GM12878 (cell line): ENCODE results near the gene SSU72. TPM values are rescaled to one million over a fixed set of nuclear protein-coding genes. Genes with fewer than 3 reads are reported as not detected.

Experiments used
- ATAC-seq: fragments of 200-7000 bp; cut with Tn5 transposase; 3 replicates; pipeline ENCODE4 v1.9.1; 2020; ENCODE audit warnings: mild to moderate bottlenecking, moderate library complexity
- BruUV-seq: library from RNA; stranded (reverse); fragments of 400-500 nt; replicated peaks from 2 replicates; lab custom pipeline; 2021; lab: Mats Ljungman, UMichigan
- CTCF ChIA-PET: fragments of 300-600 bp; sonication (Branson Sonifier 250); formaldehyde crosslinking; extraction: SDS; loops from one replicate; lab custom pipeline; 2021; ENCODE audit warnings: inconsistent platforms; lab: Yijun Ruan, JAX
- POLR2A ChIA-PET: fragments of 350-600 bp; formaldehyde crosslinking; extraction: SDS; loops from one replicate; lab custom pipeline; 2021; ENCODE audit warnings: inconsistent platforms; lab: Charles Lee
- RAD21 ChIA-PET: fragments of 300-600 bp; sonication (Branson Sonifier 250); formaldehyde crosslinking; loops from one replicate; lab custom pipeline; 2023; ENCODE audit warnings: antibody characterized with exemption; ENCODE audit not compliant: unreplicated experiment; lab: Charles Lee
- SMC1A ChIA-PET: fragments of 300-600 bp; sonication (Branson Sonifier 250); formaldehyde crosslinking; loops from one replicate; lab custom pipeline; 2023; ENCODE audit not compliant: unreplicated experiment, uncharacterized antibody; lab: Charles Lee
- DNase-seq: peaks from one replicate; pipeline ENCODE4 v3.0.0-alpha.2; 2011; ENCODE audit warnings: low read depth, low spot score
- FAIRE-seq: peaks from 3 replicates; lab custom pipeline; 2011; peaks lifted over from hg19 to GRCh38; lab: Jason Lieb, UNC
- H2AFZ ChIP-seq: 2 replicates; pipeline ENCODE4 v1.6.0; 2011; ENCODE audit warnings: low read depth, low read length, control low read depth; ENCODE audit not compliant: control insufficient read depth
- H3K27ac ChIP-seq: 2 replicates; pipeline ENCODE4 v1.5.1; 2011; ENCODE audit warnings: control low read depth; ENCODE audit not compliant: control insufficient read depth, insufficient read depth
- H3K27me3 ChIP-seq, 2 experiments: replicated peaks in 1 of 2; 2 replicates each; pipeline versions ENCODE4 v1.6.0 to v1.6.1; 2011; ENCODE audit warnings: low read length in 1 of 2; ENCODE audit not compliant: control insufficient read depth in 2 of 2, insufficient read depth in 2 of 2
- H3K36me3 ChIP-seq, 2 experiments: 2 replicates each; pipeline ENCODE4 v1.5.1; 2011; ENCODE audit warnings: low read length in 1 of 2; ENCODE audit not compliant: control insufficient read depth in 2 of 2, insufficient read depth in 2 of 2
- H3K4me1 ChIP-seq: 2 replicates; pipeline ENCODE4 v1.6.1; 2011; ENCODE audit warnings: mild to moderate bottlenecking, low read length, moderate library complexity, mixed read lengths; ENCODE audit not compliant: control insufficient read depth, insufficient read depth
- H3K4me2 ChIP-seq: 2 replicates; pipeline ENCODE4 v1.6.0; 2011; ENCODE audit warnings: control low read depth; ENCODE audit not compliant: control insufficient read depth, insufficient read depth
- H3K4me3 ChIP-seq: fragments of 200-600 bp; sonication (generic); 2 replicates; pipeline ENCODE4 v1.5.1; 2016
- H3K79me2 ChIP-seq: 2 replicates; pipeline ENCODE4 v1.6.0; 2011; ENCODE audit warnings: low read length; ENCODE audit not compliant: control insufficient read depth, insufficient read depth
- H3K9ac ChIP-seq: 2 replicates; pipeline ENCODE4 v1.8.0; 2011; ENCODE audit warnings: low read length, control low read depth, mixed read lengths; ENCODE audit not compliant: control insufficient read depth, insufficient read depth
- H3K9me3 ChIP-seq: replicated peaks from 3 replicates; pipeline ENCODE4 v1.5.1; 2011; ENCODE audit warnings: mild to moderate bottlenecking, low read length; ENCODE audit not compliant: control insufficient read depth, insufficient read depth
- H4K20me1 ChIP-seq: 2 replicates; pipeline ENCODE4 v1.6.0; 2011; ENCODE audit not compliant: control insufficient read depth, insufficient read depth
- CEBPB ChIP-seq, 2 experiments: fragments of 150-350 bp in 1 of 2; IDR thresholded peaks; 2 replicates each; pipeline ENCODE4 v1.6.1; 2012 to 2014; ENCODE audit warnings: low read depth in 2 of 2, low read length in 2 of 2, borderline replicate concordance in 1 of 2, inconsistent platforms in 1 of 2
- CREB1 ChIP-seq: IDR thresholded peaks from 2 replicates; pipeline ENCODE4 v1.6.1; 2012; ENCODE audit warnings: low read depth, mild to moderate bottlenecking, inconsistent platforms
- DPF2 ChIP-seq: fragments of 450-650 bp; IDR thresholded peaks from 2 replicates; pipeline ENCODE4 v1.6.1; 2017; ENCODE audit warnings: mild to moderate bottlenecking
- EGR1 ChIP-seq, 2 experiments: IDR thresholded peaks; 1 replicate in 1 of 2; 2 replicates in 1 of 2; pipeline ENCODE4 v1.6.1; 2011 to 2012; ENCODE audit warnings: low read depth in 2 of 2, low read length in 2 of 2, borderline replicate concordance in 1 of 2, mild to moderate bottlenecking in 1 of 2, moderate library complexity in 1 of 2
- IKZF1 ChIP-seq: fragments of 450-650 bp; conservative IDR thresholded peaks from 2 replicates; pipeline ENCODE4 v1.6.1; 2017; ENCODE audit warnings: antibody characterized with exemption, mild to moderate bottlenecking
- MTA2 ChIP-seq: fragments of 450-650 bp; IDR thresholded peaks from 2 replicates; pipeline ENCODE4 v1.6.1; 2016; ENCODE audit warnings: low read depth, mild to moderate bottlenecking, moderate library complexity
- NFIC ChIP-seq: IDR thresholded peaks from 2 replicates; pipeline ENCODE4 v1.6.1; 2012; ENCODE audit warnings: low read depth, mild to moderate bottlenecking, inconsistent platforms, low read length, moderate library complexity
- NKRF ChIP-seq: fragments of 450-650 bp; conservative IDR thresholded peaks from 2 replicates; pipeline ENCODE4 v1.6.1; 2017; ENCODE audit warnings: mild to moderate bottlenecking, moderate library complexity
- PAX5 ChIP-seq: IDR thresholded peaks from 2 replicates; pipeline ENCODE4 v1.6.1; 2011; ENCODE audit warnings: low read depth, low read length, borderline replicate concordance
- RELA ChIP-seq: fragments of 450-650 bp; IDR thresholded peaks from 2 replicates; pipeline ENCODE4 v1.8.0; 2014; ENCODE audit warnings: borderline replicate concordance; ENCODE audit not compliant: partially characterized antibody
- SMARCA5 ChIP-seq: fragments of 450-650 bp; IDR thresholded peaks from 2 replicates; pipeline ENCODE4 v1.6.1; 2017; ENCODE audit warnings: mild to moderate bottlenecking
- SMC3 ChIP-seq: IDR thresholded peaks from 2 replicates; pipeline ENCODE4 v1.6.1; 2011; ENCODE audit warnings: low read length, improper control_type of control experiment, borderline replicate concordance
- TBL1XR1 ChIP-seq: IDR thresholded peaks from 2 replicates; pipeline ENCODE4 v1.6.1; 2012; ENCODE audit warnings: low read depth, low read length, improper control_type of control experiment
- TCF7 ChIP-seq: IDR thresholded peaks from 2 replicates; pipeline ENCODE4 v1.6.1; 2014; ENCODE audit warnings: antibody characterized with exemption, borderline replicate concordance
- YY1 ChIP-seq: IDR thresholded peaks from 2 replicates; pipeline ENCODE4 v1.6.1; 2011; ENCODE audit warnings: low read depth, mild to moderate bottlenecking, low read length
- WGBS: methylation state at CpG from one replicate; pipeline ENCODE4 v1.1.6; 2016; ENCODE audit warnings: low lambda C conversion rate; ENCODE audit not compliant: insufficient replicate concordance, insufficient coverage; ENCODE audit errors: missing lambda C conversion rate; 5-methylcytosine and 5-hydroxymethylcytosine counted together
- in situ Hi-C: fragments of 300-500 bp; cut with MboI; formaldehyde crosslinking; loops from 9 replicates; pipeline ENCODE4 v1.14.3; 2018; ENCODE audit warnings: mixed read lengths
- intact Hi-C: fragments of 100-400 bp; cut with micrococcal nuclease; formaldehyde crosslinking; loops from one replicate; pipeline ENCODE4 v1.14.2; 2022; ENCODE audit not compliant: unreplicated experiment
- polyA plus RNA-seq, 11 experiments: library from polyadenylated mRNA; depleted of rRNA in 4 of 11; unstranded in 6 of 11; stranded (reverse) in 5 of 11; fragments of >200 nt; fragmentation: Nextera tagmentation in 4 of 11; fragmentation: Illumina TruSeq in 1 of 11; extraction: Ambion mirVana in 4 of 11; extraction: Trizol in 1 of 11; gene quantifications; 1 replicate in 1 of 11; 2 replicates in 10 of 11; pipeline versions ENCODE4 v1.2.1 to v1.2.3, GENCODE V29; 2011 to 2016; ENCODE audit warnings: inconsistent platforms in 2 of 11, missing spikeins in 2 of 11, low read depth in 1 of 11
- total RNA-seq, 4 experiments: library from RNA; depleted of rRNA in 3 of 4; stranded (reverse); fragments of >200 nt in 3 of 4; fragmentation: Illumina TruSeq in 1 of 4; extraction: Trizol in 1 of 4; gene quantifications; 2 replicates each; pipeline versions ENCODE4 v1.2.1 to v1.2.3, GENCODE V29; 2013 to 2021
- TF ChIP-seq, protein P1 (sequence below): fragments of 450-650 bp; IDR thresholded peaks from 2 replicates; pipeline ENCODE4 v1.6.1; 2016; ENCODE audit warnings: mild to moderate bottlenecking

Gene SSU72
- total and polyA plus RNA-seq, 10 of the 15 experiments (the other 5 are each of a cell fraction or from before 2014, with no cell fraction given) = 28.6 to 172 (median 67.7) TPM

DNA sequence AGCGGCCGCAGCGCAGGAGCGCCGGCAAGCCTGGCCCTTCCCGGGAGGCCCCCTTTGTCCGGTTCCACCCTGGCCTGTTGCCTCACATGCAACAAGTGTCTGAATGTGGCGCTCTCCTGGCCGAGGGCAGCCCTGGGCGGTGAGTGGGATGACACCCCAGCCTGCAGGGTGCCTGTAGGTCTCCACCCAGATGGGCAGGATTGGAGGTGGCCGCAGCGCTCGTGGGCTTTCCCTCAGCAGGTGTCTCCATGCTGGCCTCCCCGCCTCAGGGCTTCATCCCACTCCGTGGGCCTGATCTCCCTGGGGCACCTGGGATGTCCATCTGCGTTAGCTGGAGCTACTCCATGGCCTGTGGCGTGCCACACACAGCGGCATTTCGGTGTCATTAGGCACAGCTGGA is 42.2 kb upstream of the SSU72 start:
- no peak overlapping the region for H2AFZ ChIP-seq
- H4K20me1 ChIP-seq = 0 out of 2 replicates have a peak, but pooled peaks cover 3% of the 10 kb centered on the region
- peaks cover 3% of the 10 kb centered on the region for H3K79me2 ChIP-seq
- no TSS peak for BruUV-seq
- H3K36me3 ChIP-seq = peaks cover 0 to 2% of the 10 kb centered on the region in 2 experiments; a peak in 1 of 4 replicates
- ATAC-seq (no peak), FAIRE-seq (no peak), DNase-seq (no peak)
- peak overlapping the region; percentile 85 for H3K4me3 ChIP-seq
- ChIA-PET RAD21 (no interaction called here), POLR2A (interaction anchor here (1.0 to 1.3 kb wide), 2 partner anchors 13 to 211 kb away, joined by 3 to 4 read pairs; no protein-coding TSS in a partner anchor), CTCF (no interaction called here), SMC1A (no interaction called here)
- H3K27me3 ChIP-seq = no peaks in the 10 kb centered on the region; a peak in 1 of 4 replicates
- TF ChIP-seq IKZF1 (no peak), TCF7 (no peak), SMARCA5 (no peak), DPF2 (no peak), RELA (no peak), PAX5 (no peak), YY1 (no peak), TBL1XR1 (no peak), NFIC (no peak), NKRF (no peak), MTA2 (no peak), SMC3 (no peak), EGR1 (IDR thresholded peaks at IDR 0.05; ENCODE audit: borderline replicate concordance in 1 of 2, low read depth in 2 of 2, low read length in 2 of 2) (no peak), CREB1 (no peak), CEBPB (IDR thresholded peaks at IDR 0.05; ENCODE audit: borderline replicate concordance in 1 of 2, low read depth in 2 of 2, low read length in 2 of 2) (no peak)
- TF ChIP-seq, protein P1, sequence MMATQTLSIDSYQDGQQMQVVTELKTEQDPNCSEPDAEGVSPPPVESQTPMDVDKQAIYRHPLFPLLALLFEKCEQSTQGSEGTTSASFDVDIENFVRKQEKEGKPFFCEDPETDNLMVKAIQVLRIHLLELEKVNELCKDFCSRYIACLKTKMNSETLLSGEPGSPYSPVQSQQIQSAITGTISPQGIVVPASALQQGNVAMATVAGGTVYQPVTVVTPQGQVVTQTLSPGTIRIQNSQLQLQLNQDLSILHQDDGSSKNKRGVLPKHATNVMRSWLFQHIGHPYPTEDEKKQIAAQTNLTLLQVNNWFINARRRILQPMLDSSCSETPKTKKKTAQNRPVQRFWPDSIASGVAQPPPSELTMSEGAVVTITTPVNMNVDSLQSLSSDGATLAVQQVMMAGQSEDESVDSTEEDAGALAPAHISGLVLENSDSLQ = no peak
- H3K9me3 ChIP-seq = no peaks in the 10 kb centered on the region
- 87% methylated on average over 19 of the region's 19 CpGs for WGBS
- H3K4me2 ChIP-seq = peak overlapping the region; percentile 93
- peaks cover 15% of the 10 kb centered on the region for H3K4me1 ChIP-seq
- in situ Hi-C loops (no loop called here), intact Hi-C loops (loop anchor here (5.0 kb wide), 1 partner anchor 45 kb away; the partner anchor contains the start of gene SSU72)
- H3K9ac ChIP-seq = no peak overlapping the region
- no peak overlapping the region for H3K27ac ChIP-seq
